Prostate gland (tissue), 2 donors: Measurements from ENCODE around the gene RBCK1.

Source experiments
- CTCF ChIP-seq, 4 experiments: fragments of 200-600 bp in 2 of 4; fragments of 450-650 bp in 2 of 4; sonication (generic) in 2 of 4; IDR thresholded peaks; 1 replicate in 3 of 4; 2 replicates in 1 of 4; pipeline ENCODE4 v1.5.1; 2016 to 2019; ENCODE audit warnings: antibody characterized with exemption in 4 of 4, mild to moderate bottlenecking in 2 of 4, moderate library complexity in 2 of 4
- POLR2A ChIP-seq: fragments of 450-650 bp; IDR thresholded peaks from one replicate; pipeline ENCODE4 v1.6.1; 2016; ENCODE audit warnings: antibody characterized with exemption, mild to moderate bottlenecking
- POLR2AphosphoS5 ChIP-seq: sonication (generic); formaldehyde crosslinking; IDR thresholded peaks from one replicate; pipeline ENCODE4 v1.6.1; 2017; ENCODE audit warnings: antibody characterized with exemption

GRCh38 chr20:370977-371754, 36.9 kb upstream of the RBCK1 start:
- TF ChIP-seq POLR2AphosphoS5 (no peak), CTCF (IDR thresholded peaks at IDR 0.05) (no peak), POLR2A (no peak)
